Measurements from ENCODE around the gene CCM2. TPM values are rescaled to one million over a fixed set of nuclear protein-coding genes. Genes with fewer than 3 reads are reported as not detected.

Gene CCM2
- total and polyA plus RNA-seq, 7 donors = 33.3 to 110 (median 49.9) TPM

DNA sequence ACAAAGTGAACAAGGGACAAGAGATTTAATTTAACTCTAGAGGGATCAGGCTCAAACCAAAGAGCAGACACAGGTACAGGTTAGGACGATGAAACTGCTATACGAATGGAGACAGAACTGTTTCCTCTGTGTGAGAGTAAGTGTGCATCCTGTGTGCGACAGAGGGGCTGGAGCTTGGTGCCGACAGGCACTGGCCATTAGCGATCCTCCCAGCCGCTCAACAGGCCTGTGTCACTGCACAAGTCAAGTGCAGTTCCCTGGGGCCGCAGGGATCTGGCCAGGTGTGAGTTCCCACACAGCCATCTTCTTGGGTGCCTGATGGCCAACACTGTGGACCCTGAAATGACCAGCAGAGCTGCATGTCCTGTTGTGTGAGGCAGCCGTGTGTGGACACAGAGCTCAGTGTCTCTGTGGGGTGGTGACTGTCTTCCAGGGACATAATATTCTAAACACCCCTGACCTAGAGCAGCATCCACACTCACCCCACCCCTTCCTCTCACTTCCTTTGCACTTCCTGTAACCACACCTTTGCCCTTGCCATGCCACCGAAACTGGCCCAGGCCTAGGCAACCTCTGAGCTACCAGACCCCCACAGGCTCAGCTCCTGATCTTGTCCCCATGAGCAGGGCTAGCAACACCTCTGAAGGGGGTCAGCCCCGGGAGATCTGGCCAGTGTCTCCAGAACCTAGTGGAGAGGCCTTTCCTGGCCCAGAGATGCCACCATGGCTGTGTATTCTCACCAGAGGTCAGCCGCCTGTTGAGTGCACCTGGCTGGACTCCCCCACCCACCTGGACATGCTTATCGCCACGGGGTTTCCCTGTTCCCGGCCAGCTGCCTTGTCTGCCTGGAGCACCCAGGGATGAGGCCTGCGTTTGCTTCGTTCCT is 123.2 kb downstream of the CCM2 start:
- 73 to 79% (median 76%) methylated on average over 16 of the region's 16 CpGs for WGBS, 3 donors
- Histone ChIP-seq H3K27me3 (ENCODE audit: insufficient read depth in 3 of 3, low read length in 2 of 3) (no peaks in the 10 kb centered on the region), H3K4me3 (no peak overlapping the region), H3K9me3 (no peaks in the 10 kb centered on the region), H3K4me1 (no peaks in the 10 kb centered on the region), H3K27ac (no peak overlapping the region), H3K36me3 (ENCODE audit: insufficient read depth in 1 of 2, low read depth in 1 of 2) (no peaks in the 10 kb centered on the region)
- TF ChIP-seq, protein P1, sequence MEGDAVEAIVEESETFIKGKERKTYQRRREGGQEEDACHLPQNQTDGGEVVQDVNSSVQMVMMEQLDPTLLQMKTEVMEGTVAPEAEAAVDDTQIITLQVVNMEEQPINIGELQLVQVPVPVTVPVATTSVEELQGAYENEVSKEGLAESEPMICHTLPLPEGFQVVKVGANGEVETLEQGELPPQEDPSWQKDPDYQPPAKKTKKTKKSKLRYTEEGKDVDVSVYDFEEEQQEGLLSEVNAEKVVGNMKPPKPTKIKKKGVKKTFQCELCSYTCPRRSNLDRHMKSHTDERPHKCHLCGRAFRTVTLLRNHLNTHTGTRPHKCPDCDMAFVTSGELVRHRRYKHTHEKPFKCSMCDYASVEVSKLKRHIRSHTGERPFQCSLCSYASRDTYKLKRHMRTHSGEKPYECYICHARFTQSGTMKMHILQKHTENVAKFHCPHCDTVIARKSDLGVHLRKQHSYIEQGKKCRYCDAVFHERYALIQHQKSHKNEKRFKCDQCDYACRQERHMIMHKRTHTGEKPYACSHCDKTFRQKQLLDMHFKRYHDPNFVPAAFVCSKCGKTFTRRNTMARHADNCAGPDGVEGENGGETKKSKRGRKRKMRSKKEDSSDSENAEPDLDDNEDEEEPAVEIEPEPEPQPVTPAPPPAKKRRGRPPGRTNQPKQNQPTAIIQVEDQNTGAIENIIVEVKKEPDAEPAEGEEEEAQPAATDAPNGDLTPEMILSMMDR (IDR thresholded peaks at IDR 0.05) = no peak
- DNase-seq (no peak), ATAC-seq (no peak)
- intact Hi-C loops (cut with DNase I) = no loop called here

DNA sequence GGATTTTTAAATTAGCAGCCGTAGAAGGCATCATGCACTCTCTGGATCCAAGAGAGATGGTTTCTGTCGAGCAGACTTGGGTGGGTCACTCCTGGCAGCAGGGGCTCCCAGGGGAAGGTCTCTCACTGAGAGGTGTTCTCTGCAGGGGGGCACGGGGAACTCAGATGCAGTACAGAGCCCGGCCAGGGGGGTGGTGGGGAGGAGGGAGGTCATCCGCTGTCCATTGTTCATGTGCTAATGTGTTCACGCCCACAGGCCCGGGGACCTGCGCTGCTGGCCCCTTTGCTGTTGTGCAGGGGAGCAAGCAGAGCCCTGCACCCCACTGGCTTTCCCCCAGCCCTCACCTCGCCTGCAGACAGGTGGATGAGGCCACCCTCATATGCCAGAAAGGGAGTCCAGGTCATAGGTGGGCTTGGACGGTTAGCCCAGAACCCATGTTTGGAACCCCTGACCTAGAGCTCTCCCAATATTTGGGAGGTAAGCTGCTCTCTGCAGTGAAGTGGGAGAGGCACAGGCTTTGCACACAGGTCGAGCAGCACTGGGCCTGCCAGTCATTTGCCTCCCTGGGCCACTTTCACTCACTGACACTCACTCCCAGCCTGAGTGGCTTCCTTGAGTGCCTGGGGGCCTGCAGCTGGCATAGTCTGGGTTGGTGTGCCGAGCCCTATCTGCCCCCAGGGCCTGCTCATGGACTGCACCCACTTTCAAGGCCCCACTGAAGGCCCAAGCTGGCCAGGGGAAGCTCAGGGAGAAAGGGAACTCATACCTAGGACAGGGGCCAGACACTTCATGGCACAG is 124.1 kb downstream of the CCM2 start:
- DNase-seq (no peak), ATAC-seq (no peak)
- Histone ChIP-seq H3K27me3 (ENCODE audit: insufficient read depth in 3 of 3, low read length in 2 of 3) (no peaks in the 10 kb centered on the region), H3K4me3 (no peak overlapping the region), H3K9me3 (no peaks in the 10 kb centered on the region), H3K36me3 (ENCODE audit: insufficient read depth in 1 of 2, low read depth in 1 of 2) (no peaks in the 10 kb centered on the region), H3K27ac (no peak overlapping the region), H3K4me1 (no peaks in the 10 kb centered on the region)
- 60 to 70% (median 62%) methylated on average over 12 of the region's 12 CpGs for WGBS, 3 donors
- intact Hi-C loops (cut with DNase I) = no loop called here
- TF ChIP-seq, protein P1 (IDR thresholded peaks at IDR 0.05) = no peak

DNA sequence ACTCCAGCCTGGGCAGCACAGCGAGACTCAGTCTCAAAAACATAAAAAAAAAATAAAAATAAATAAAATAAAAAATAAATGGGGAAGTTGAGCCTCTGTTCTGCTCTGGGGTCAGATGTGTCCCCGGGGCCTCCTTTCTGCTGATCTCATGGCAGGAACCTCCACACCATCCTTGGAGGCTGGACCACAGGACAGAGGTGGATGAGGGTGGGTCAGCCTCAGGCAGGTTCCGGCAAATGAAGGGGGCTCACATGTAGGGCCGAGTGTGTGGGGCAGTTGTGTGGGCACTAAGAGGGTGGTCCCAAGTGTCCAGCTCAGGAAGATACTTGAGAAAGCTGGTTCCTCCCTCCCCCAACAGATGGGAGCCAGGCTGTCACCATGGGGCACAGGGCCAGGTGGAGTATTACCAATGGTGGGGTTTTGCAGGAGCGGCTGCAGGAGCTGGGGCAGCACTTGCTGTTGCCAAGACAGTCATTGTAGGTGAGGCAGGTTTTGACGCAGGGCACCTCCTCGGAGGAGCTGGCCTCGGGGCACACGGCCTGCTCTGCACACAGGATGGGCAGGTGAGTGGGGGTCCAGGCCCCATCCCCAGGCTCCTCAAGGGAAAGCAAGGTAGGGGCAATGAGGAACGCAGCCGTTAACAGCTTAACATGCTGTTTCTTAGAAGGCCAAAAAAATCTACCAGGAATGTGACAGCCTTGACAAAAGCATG is 125.3 kb downstream of the CCM2 start:
- H3K9me3 ChIP-seq = no peaks in the 10 kb centered on the region
- ATAC-seq (no peak), DNase-seq (no peak)
- no peak overlapping the region for H3K4me3 ChIP-seq
- TF ChIP-seq, protein P1 (IDR thresholded peaks at IDR 0.05) = no peak
- intact Hi-C loops (cut with DNase I) = no loop called here
- no peaks in the 10 kb centered on the region for H3K4me1 ChIP-seq
- WGBS, 3 donors = 83 to 89% (median 87%) methylated on average over 11 of the region's 11 CpGs
- H3K27me3 ChIP-seq (ENCODE audit: insufficient read depth in 3 of 3, low read length in 2 of 3) = no peaks in the 10 kb centered on the region
- no peaks in the 10 kb centered on the region for H3K36me3 ChIP-seq (ENCODE audit: insufficient read depth in 1 of 2, low read depth in 1 of 2)
- H3K27ac ChIP-seq = no peak overlapping the region

Other genes starting within 250 kb of the CCM2 start
- gene PPIA, start 203.5 kb upstream of the CCM2 start, total RNA-seq = 100 to 1,000 TPM; 251 to 725 (median 513) TPM
- 1,000 to 10,000 TPM; 1,071 to 3,448 (median 1,168) TPM for gene PPIA, start 203.5 kb upstream of the CCM2 start, polyA plus RNA-seq
- gene H2AZ2, start 152.1 kb upstream of the CCM2 start, total RNA-seq = 100 to 1,000 TPM; 121 to 155 (median 127) TPM
- gene H2AZ2, start 152.1 kb upstream of the CCM2 start, polyA plus RNA-seq = 100 to 1,000 TPM in 1 of 3 donors, 10 to 100 TPM in 2; 37.1 to 129 (median 66.5) TPM
- 10 to 100 TPM; 14.1 to 27.2 (median 21.8) TPM for gene PURB, start 114.7 kb upstream of the CCM2 start, total RNA-seq
- 10 to 100 TPM in 2 of 3 donors, 1 to 10 TPM in 1; 8.8 to 25.5 (median 18.8) TPM for gene PURB, start 114.7 kb upstream of the CCM2 start, polyA plus RNA-seq
- 1 to 10 TPM in 2 of 4 donors, under 1 TPM in 2; 0.41 to 1.9 (median 0.96) TPM for gene MYO1G, start 21.2 kb upstream of the CCM2 start, total RNA-seq
- gene MYO1G, start 21.2 kb upstream of the CCM2 start, polyA plus RNA-seq = under 1 TPM; 0.11 to 0.30 (median 0.29) TPM
- gene NACAD, start 88.8 kb downstream of the CCM2 start, total RNA-seq = 1 to 10 TPM; 1.1 to 1.4 (median 1.2) TPM
- under 1 TPM; 0.23 to 0.51 (median 0.33) TPM for gene NACAD, start 88.8 kb downstream of the CCM2 start, polyA plus RNA-seq
- gene TBRG4, start 111.5 kb downstream of the CCM2 start, total RNA-seq = 100 to 1,000 TPM in 1 of 4 donors, 10 to 100 TPM in 3; 70.9 to 127 (median 84.1) TPM
- 100 to 1,000 TPM in 2 of 3 donors, 10 to 100 TPM in 1; 90.4 to 195 (median 130) TPM for gene TBRG4, start 111.5 kb downstream of the CCM2 start, polyA plus RNA-seq
- 10 to 100 TPM in 3 of 4 donors, 1 to 10 TPM in 1; 9.9 to 17.6 (median 14.5) TPM for gene RAMP3, start 157.6 kb downstream of the CCM2 start, total RNA-seq
- 10 to 100 TPM; 14.0 to 18.0 (median 16.3) TPM for gene RAMP3, start 157.6 kb downstream of the CCM2 start, polyA plus RNA-seq